Activated CD8-positive, alpha-beta memory T cell treated with anti-CD3 and anti-CD28 coated beads for 48 hours (primary cell): ENCODE results near the gene RPEL1.
"Not testable (repeated sequence)": the region's sequence is repeated elsewhere in the genome, so short reads cannot be mapped to it uniquely, and the experiment has no call there.

ENCODE experiments used
- DNase-seq, 3 experiments: peaks; one replicate each; pipeline ENCODE4 v3.0.0-alpha.2; 2020; ENCODE audit warnings: low read depth in 2 of 3, low spot score in 2 of 3

RPEL1 gene

DNA sequence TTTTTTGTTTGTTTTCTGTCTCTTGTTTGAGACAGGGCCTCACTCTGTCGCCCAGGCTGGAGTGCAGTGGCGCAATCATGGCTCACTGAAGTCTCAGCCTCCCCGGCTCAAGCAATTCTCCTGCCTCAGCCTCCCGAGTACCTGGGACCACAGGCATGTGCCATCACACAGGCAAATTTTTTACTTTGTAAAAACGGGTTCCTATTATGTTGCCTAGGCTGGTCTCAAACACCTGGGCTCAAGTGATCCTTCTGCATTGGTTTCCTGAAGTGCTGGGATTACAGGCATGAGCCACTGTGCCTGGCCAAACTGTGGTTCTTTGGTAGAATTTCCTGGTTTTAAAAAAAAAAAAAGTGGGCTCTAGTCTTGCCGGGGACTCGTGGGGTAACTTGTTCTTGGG is at the start of gene RPEL1:
Gene RPEL1 (plus strand): TSS at position 301 of the 400 bp plus-strand sequence. CDS start 110 bp downstream, outside the sequence.
- not testable (repeated sequence) for DNase-seq

DNA sequence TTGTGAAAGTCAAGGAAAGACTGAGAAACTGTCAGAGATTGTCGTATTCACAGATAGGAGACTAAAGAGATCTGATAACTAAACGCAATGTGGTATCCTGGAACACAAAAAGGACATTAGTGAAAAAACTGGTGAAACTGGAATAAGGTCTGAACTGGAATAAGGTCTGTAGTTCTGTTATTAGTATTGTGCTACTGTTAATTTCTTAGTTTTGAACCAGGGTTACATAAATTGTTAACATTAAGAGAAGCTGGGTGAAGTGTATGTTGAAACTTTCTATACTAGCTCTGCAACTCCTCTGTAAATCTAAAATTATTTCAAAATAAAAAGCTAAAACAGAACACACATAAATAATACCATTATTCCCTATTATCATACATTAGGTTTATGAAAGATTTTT is 49.2 kb upstream of the RPEL1 start:
- no peak for DNase-seq

DNA sequence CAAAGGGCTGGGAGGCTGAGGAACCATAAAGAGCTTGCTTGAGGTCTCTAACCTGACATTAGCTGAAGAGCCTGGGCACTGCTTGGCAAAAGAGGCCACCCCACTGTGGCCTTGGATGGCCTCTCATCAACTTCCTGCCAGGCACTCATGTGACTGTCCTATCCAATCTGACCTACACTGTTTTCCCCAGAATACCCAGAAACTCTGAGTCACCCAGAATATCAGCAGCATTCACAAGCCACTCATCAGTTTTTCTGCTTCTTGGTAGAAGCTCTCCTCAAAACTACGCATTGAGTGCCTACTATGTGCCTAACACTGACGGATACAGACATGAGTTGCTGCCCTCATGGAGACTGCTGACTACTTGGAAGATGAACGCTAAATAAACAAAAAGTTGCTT is 48.5 kb upstream of the RPEL1 start:
- DNase-seq = peak in 1 of 3 experiments; percentile 16

DNA sequence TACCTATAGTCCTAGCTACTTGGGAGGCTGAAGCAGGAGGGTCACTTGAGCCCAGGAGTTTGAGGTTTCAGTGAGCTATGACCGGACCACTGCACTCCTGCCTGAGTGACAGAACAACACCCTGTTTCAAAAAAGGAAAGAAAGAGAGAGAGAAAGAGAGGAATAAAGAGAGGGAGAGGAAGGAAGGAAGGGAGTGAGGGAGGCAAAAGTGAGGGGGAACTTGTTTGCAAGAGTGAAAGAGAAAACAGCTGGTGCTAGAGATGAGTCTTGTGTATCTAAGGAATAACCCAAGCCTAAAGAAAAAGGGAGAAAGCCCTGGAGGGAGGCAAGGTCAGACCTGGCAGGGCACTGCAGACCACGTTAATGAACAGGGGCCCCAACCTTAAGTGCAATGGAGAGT is 47.8 kb upstream of the RPEL1 start:
- no peak for DNase-seq

DNA sequence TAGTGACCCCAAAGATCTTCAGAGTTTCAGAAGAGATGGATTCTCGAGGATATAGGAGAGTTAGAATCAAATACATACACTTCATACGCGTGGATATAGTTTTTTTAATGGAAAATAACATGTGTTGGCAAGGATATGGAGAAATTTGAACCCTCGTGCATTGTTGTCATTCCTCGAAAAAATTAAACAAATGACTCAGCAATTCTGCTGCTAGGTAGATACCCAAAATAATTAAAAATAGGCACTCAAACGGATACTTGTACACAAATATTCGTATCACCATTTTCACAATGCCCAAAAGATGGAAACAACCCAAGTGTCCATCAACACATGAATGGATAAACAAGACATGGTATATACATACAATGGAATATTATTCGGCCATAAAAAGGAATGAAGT is 47.0 kb upstream of the RPEL1 start:
- no peak for DNase-seq

DNA sequence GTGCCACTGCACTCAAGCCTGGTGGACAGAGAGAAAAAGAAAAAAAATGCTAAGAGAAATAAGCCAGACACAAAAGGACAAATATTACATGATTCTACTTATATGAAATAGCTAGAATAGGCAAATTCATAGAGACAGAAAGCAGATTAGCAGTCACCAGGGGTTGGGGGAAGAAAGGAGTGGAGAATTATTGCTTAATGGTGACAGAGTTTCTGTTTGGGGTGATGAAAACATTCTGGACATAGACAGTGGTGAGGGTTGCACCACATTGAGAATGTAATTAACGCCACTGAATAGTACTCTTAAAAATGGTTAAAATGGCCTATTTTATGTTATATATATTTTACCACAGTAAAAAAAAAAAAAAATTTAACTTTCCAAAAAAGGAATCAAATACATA is 46.2 kb upstream of the RPEL1 start:
- DNase-seq = no peak

DNA sequence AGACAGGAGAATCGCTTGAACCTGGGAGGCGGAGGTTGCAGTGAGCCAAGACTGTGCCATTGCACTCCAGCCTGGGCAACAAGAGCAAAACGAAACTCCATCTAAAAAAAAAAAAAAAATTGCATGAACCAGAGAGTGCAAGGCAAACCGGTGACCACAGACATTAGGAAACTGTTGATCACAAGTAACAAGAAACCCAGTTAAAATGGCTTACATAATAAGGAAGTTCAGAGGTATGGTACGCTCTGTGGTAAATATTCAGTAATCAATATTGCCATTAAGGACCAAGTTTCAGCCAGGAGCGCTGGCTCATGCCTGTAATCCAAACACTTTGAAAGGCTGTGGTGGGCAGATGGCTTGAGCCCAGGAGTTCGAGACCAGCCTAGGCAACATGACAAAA is 43.4 kb upstream of the RPEL1 start:
- DNase-seq = no peak

DNA sequence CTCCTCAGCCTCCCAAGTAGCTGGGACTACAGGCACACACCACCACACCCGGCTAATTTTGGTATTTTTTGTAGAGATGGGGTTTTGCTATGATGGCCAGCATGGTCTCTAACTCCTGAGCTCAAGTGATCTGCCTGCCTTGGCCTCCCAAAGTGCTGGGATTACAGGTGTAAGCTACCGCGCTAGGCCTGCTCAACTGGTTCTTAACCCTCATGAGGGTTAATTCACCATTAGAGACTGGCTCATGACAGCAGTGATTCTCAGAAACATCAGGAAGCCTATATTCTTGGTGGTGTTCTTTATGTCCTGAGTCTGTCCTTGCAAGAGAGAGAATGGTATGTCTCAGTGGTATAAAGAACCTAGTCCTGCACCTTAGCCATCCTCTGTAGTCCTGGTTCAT is 42.2 kb upstream of the RPEL1 start:
- DNase-seq = no peak

DNA sequence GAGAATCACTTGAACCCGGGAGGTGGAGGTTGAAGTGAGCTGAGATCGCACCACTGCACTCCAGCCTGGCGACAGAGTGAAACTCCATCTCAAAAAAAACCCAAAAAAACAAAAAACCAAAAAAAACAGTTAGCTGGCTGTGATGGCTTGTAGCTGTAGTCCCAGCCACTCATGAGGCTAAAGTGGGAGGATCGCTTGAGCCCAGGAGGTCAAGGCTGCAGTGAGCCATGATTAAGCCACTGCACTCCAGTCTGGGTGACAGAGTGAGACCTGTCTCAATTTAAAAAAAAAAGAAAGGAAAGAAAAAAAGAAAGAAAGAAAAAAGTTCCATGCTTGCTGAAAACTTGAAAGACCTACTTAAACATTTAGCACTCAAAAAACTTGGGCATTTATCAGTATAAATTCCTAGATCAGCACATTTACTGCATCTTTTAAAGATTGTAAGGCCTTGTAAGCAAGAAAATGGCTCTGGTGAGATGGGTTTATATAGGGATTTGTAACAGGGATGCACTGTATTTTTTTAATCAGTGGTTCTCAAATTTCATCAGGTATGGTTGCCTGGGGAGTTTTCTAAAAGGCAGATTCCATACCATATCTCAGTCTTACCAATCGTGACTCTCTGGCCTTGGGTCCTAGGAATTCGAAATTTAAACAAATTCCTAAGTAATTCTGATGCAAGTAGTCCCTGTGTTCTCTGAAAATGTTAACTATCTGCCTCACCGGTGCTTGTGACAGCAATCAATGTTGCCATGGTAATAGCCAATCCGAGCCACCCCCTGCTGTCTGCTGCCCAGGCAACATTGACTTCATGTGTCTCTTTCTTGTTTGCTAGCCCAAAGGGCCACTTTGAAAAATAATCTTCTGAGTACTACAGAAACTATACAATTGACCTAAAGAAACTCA is 41.1 kb upstream of the RPEL1 start:
- DNase-seq = no peak

DNA sequence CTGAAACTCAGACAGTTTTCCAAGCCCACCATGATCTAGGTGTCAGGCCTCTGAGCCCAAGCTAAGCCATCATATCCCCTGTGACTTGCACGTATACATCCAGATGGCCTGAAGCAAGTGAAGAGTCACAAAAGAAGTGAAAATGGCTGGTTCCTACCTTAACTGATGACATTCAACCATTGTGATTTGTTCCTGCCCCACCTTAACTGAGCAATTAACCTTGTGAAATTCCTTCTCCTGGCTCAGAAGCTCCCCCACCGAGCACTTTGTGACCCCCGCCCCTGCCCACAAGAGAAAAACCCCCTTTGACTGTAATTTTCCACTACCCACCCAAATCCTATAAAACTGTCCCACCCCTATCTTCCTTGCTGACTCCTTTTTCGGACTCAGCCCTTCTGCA is 40.3 kb upstream of the RPEL1 start:
- not testable (repeated sequence) for DNase-seq

DNA sequence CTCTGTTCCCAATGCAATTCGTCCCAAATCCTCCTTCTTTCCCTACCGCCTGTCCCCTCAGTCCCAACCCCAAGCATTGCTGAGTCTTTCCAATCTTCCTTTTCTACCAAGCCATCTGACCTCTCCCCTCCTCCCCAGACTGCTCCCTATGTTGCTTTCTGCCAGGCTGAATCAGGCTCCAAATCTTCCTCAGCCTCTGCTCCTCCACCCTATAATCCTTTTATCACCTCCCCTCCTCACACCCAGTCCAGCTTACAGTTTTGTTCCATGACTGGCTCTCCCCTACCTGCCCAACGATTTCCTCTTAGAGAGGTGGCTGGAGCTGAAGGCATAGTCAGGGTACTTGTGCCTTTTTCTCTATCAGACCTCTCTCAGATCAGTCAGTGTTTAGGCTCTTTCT is 39.0 kb upstream of the RPEL1 start:
- DNase-seq = not testable (repeated sequence)

DNA sequence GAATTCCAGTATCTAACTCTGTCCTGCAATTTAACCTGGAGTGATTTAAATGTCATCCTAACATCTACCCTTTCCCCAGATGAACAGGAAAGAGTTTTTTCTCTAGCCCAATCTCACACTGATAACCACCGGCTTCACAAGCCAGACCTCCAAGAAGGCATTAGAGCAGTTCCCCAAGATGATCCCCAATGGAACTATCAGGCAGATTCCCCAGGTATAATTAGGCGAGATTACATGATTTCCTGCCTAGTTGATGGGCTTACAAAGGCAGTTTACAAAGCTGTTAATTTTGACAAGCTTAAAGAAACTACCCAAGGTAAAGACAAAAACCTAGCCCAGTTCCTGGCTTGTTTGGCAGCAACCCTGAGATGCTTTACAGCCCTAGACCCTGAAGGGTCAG is 38.5 kb upstream of the RPEL1 start:
- no peak for DNase-seq

DNA sequence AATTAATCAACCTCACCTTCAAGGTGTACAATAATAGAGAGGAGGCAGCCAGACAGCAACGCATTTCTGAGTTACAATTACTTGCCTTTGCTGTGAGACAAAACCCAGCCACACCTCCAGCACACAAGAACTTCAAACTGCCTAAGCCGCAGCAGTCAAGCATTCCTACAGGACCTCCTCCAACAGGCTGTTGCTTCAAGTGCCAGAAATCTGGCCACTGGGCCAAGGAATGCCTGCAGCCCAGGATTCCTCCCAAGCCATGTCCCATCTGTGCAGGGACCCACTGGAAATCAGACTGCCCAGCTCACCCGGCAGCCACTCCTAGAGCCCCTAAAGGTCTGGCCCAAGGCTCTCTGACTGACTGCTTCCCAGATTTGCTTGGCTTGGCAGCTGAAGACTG is 38.0 kb upstream of the RPEL1 start:
- DNase-seq = not testable (repeated sequence)

DNA sequence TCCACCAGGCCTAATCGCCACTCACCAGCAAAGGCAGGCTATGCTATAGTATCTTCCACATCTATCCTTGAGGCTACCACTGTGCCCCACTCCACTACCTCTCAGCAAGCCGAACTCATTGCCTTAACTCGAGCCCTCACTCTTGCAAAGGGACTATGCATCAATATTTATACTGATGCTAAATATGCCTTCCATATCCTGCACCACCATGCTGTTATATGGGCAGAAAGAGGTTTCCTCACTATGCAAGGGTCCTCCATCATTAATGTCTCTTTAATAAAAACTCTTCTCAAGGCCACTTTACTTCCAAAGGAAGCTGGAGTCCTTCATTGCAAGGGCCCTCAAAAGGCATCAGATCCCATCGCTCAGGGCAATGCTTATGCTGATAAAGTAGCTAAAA is 35.4 kb upstream of the RPEL1 start:
- not testable (repeated sequence) for DNase-seq

DNA sequence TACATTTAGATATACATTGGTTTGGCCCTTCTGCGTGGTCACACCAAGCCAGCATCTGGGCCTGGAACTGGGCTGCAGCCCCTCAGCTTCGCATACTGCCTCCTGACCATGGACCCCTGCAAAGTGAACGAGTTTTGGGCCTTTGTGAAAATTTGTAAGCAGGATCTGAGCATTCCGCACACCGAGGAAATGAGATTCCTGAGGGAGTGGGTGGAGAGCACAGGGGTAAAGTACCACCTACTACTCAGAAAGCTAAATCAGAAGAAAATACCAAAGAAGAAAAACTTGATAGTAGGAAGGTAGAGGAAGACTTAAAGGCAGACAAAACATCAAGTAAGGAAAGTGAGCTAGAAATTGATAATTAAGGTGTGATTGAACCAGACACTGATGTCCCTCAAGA is 30.1 kb upstream of the RPEL1 start:
- DNase-seq = no peak

DNA sequence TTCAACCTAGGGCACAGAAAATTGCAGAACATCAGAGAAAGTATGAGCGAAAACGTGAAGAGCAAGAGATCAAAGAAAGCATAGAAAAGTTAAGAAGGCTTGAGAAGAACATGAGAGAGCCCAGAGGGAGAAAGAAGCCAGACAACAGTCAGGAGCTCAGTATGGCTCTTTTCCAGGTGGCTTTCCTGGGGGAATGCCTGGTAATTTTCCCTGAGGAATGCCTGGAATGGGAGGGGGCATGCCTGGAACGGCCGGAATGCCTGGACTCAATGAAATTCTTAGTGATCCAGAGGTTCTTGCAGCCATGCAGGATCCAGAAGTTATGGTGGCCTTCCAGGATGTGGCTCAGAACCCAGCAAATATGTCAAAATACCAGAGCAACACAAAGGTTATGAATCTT is 29.3 kb upstream of the RPEL1 start:
- DNase-seq = not testable (repeated sequence)

DNA sequence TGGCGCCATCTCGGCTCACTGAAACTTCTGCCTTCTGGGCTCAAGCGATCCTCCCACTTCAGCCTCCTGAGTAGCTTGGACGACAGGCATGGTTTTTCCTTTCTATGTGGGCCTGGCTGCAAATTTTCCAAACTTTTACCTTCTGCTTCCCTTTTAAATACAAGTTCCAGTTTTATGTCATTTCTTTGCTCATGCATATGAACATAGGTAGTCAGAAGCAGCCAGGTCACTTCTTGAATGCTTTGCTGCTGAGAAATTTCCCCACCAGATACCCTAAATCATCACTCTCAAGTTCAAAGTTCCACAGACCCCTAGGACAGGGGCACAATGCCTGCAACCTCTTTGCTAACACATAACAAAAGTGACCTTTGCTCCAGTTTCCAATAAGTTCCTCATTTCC is 21.6 kb upstream of the RPEL1 start:
- DNase-seq = no peak

DNA sequence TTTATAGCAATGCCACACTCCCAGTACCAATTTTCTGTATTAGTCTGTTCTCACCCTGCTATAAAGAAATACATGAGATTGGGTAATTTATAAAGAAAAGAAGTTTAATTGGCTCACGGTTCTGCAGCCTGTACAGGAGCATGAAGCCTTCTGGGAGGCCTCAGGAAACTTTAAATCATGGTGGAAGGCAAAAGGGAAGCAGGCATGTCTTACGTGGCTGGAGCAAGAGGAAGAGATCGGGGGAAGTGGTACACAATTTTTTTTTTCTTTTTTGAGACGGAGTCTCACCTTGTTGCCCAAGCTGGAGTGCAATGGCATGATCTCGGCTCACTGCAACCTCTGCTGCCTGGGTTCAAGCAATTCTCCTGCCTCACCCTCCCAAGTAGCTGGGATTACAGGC is 21.0 kb upstream of the RPEL1 start:
- DNase-seq = not testable (repeated sequence)

DNA sequence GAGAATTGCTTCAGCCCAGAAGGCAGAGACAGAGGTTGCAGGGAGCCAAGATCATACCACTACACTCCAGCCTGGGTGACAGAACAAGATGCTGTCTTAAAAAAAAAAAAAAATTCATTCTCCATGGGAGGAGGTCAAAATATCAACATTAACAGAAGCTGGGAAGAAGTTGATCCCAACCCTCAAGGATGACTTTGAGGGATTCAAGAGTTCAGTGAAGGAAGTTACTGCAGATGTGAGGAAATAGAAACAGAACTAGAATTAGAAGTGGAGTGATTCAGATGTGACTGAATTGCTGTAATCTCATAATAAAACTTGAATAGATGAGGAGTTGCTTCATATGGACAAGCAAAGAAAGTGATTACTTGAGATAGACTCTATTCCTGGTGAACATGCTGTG is 19.7 kb upstream of the RPEL1 start:
- DNase-seq = no peak

DNA sequence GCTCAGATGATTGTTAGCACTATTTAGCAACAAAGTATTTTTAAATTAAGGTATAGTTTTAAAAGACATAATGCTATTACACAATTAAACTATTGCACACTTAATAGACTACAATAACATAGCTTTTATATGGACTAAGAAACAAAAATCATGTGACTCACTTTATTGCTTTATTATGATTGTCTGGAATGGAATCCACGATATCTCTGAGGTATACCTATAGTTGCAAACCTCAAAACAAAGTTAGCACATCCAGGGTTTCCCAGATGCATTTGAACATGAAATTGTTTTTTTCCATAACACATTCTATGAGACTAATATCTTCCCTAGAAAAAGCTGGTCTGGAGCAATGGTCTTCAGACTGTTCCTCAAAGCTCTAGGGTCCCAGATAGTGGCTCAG is 18.3 kb upstream of the RPEL1 start:
- DNase-seq = no peak

DNA sequence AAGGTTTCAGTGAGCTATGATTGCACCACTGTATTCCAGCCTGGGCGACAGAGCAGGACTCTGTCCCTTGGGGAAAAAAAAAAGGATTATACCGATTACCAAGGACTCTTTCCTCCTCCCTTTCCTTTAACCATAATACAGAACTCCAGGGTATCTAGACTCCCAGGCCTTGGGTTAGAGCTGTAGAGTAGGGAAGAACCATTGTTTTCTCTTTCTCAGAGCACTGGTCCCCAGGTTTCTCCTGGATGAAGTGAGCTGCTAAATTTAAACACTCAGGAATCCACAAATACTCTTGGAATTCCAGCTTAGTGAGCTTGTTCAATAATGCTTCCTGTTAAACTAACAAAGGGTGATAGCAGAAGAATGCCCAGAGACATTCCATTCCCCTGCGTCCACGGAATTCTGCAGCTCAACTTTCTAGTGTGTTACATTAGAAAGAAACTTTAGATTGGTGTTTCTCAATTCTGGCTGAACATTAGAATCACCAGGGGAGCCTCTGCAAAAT is 14.6 kb upstream of the RPEL1 start:
- no peak for DNase-seq

DNA sequence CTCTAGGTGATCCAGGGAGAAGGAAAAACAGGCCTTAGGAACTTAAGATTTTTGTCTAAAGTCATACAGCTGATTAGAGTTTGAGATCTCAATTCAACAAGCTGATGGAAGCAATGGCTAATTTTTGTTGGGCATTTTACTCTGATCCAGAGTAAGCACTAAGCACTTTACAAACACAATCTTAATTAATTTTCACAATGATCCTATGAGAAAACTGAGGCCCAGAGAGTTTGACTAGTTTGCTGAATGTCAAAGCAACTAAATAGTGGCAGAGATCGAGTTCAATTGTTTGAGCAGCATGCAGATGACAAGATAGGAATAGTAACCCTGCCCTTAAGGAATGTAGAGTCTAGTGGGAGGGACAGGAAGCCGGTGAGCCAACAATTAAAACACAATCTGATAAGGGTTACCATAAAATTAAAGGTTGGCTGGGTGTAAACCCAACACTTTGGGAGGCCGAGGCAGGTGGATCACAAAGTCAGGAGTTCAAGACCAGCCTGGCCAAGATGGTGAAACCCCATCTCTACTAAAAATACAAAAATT is 13.5 kb upstream of the RPEL1 start:
- DNase-seq = no peak
